Stimulated activated CD4-positive, alpha-beta T cell treated with anti-CD3 and anti-CD28 coated beads, Interleukin-4, amount 100 ng/mL, for 24 hours (primary cell): ENCODE results near the gene PSG2.
"Not testable (repeated sequence)": the region's sequence is repeated elsewhere in the genome, so short reads cannot be mapped to it uniquely, and the experiment has no call there.

ENCODE experiments used
- DNase-seq: peaks from one replicate; pipeline ENCODE4 v3.0.0-alpha.2; 2020

Gene PSG2

DNA sequence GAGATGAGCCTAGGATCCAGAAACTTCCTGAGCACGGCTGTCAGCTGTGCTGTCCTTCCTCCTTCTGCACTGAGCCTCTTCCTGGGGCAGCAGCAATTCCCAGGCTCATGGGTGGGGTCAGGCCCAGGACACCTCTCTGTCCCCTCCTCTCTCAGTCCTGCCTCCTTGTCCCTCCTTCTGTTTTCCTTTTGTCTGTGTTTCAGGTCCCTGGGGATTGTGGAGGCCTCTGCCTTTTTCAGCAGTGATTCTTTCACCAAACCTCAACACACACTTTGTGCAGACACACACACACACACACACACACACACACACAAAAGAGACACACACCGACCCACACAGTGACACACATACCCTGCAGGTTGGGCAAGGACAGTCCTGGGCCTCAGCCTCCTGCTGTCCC lies at the start of gene PSG2:
Gene PSG2 (minus strand): TSS at position 101 of the 400 bp plus-strand sequence. CDS start 132 bp downstream, outside the sequence.
- DNase-seq, result not testable (repeated sequence)

DNA sequence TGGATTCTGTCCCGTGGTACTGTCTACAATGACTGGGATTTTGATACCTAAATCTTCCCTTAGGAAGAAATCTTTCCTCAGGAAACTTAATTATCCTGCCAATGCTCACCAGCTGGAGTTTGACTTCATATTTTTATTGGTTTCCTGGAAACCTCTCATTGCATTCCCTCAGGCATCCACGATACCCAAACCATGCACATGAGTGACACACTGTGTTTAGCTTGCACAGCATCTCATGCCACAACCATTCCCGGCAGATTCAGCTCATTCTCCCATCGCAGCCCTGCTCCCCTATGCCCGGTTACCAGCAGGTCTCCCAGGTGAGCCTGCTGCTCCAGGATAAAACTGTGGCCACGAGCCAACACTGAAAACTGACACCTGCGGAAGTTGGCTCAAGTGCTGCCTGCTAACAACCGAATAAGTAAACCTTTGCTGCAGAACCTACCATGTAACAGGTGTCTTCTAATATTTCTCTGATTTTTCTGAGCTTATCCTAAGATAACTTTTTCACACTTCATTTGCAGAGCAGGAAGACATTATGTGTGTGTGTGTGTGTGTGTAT lies 48.9 kb upstream of the PSG2 start:
- not testable (repeated sequence) for DNase-seq

DNA sequence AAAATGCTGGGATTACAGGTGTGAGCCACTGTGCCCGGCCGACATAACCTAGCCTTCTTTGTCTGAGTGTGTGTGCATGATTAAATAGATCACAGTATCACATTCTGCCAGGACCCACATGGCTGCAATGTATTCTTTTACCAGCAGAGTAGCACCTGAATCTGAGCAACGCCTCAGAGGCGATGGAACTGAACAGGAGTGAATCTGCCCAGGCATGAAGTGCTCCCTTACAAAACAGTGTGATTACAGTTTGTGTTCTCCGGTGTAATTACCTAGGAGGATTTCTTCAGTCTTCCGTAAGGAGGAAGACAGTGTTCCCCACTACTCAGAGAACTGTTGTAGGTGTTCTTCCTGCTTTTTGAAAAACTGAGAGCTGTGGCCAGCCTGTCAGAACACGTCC lies 46.7 kb upstream of the PSG2 start:
- DNase-seq, result not testable (repeated sequence)

DNA sequence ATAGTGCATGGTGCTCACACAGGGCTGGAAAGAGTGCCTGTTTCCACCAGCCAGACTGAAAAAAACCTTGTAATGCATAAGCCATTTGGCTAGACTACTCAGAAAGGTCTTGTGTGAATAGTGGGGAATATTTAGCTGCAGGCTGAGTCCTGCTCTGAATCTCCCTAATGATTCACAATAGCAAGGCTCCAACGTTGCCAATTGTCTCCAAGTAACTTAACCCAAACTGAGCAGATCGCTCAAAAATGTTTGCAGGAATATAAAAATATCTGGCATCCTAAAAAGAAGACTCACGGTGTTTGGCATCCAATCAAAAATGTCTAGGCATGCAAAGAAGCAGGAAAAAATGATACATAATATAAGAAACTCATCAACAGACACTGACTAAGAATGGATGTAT lies 44.8 kb upstream of the PSG2 start:
- DNase-seq, result not testable (repeated sequence)

DNA sequence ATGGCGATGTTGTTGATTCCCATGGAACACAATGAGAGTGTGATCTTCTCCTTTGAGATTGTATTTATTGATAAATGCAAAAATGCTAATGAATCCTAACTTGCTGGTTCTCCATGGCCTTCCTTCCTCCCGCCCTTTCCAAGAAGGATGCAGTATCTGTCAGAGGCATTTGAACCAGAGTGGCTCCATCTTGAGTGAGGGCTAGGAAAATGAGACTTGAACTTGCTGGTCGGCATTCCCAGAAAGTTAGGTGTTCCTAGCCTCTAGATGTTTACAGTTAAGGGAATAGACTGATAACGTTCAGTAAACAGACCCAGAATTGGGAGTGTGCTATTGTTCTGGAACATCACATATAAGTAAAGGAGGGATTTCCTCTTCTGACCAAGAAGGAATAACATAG lies 44.2 kb upstream of the PSG2 start:
- DNase-seq, result no peak

DNA sequence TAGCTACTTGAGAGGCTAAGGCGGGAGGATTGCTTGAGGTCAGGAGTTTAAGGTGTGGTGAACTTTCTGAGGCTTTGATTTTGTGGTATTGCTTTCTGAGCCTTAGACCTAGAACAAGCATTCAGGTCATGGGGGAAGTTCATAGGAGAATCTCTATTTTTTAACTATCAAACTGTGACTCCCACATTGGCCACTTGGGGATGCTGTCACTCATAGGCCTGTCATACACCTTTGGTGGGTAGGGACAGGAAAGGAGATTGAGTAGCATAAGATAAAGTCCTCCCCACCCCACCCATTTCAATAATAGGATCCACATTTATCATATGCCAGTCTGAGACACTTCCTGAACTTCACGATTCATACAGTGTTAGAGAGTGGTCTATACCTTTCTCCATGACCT lies 41.9 kb upstream of the PSG2 start:
- no peak for DNase-seq

DNA sequence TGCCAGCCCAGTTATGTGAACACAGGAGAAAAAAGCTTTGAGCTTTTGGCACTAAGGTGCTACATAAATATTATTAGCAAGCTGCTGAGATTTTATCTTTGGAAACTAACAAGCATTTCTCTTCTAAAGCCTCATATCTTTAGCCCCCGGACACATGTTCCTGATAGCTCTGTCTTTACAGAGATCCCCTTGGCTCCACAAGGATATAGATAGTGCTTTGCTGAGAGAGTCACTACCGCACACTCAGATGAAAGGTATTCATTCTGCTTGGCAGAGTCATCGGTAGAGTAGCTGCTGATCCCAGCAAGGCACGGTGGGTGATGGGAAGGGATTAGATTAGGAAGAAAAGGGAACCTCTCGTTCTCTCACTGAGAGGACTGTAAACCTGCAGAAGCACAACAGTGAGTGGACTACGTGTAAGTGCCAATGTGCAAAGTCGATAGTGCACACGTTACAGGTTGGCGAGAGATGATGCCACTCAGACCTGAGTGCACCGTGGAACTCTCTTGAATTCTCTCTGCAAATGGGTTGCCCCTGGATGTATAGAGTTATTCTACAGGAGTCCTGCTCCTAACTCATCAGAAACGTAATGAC lies 38.0 kb upstream of the PSG2 start:
- DNase-seq, result not testable (repeated sequence)

DNA sequence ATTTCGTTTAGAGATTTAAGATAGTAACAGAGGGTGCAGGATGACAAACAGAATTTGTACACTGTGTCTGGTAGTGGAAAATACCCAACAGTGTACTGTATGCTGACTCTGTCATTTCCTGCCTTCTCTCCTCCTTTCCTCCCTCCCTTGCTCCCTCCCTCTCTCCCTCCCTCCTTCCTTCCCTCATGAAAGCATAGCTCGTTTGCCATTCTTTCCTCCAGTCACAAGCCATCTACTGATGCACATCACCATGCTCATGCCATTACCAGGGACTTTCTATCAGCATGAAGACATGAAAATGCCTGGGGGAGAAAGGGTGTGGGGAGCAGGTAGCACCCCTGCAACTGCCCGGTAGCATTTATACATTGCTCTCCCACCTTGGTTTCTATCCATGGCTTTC lies 37.0 kb upstream of the PSG2 start:
- DNase-seq, result not testable (repeated sequence)

DNA sequence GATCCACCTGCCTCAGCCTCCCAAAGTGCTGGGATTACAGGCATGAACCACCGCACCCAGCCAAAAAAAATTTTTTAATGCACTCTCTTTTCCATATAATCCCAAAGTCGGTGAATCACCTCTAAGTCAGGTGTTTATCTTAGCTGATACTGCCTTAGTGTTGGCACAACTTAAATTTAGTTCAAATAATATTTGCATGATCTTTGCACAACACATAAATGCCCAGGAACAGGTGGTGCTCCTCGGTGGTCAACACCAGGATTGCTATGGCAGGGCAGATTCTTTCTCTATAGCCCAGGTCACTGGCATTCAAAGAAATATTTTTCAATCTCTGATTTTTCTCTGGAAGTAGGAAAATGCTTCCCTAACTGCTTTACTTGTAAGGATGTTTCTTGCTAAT lies 33.9 kb upstream of the PSG2 start:
- DNase-seq, result not testable (repeated sequence)

DNA sequence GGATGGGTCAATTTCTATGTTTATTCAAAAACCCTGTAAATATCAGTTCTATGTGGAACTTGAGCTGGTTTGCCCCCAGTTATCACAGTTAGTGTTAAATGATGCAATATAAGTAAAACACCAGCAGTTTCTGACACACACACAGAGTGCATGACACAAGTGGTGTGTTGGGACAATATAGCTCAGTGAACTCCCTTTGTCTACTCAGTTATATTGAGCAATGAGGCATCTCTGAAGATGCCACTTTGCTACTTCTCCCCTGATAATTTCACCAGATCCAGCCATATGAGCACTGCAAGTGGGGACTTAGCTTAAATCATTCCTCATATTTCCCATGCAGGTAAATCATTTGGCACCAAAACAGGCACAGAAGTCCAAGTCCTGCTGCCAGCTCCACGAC lies 33.0 kb upstream of the PSG2 start:
- DNase-seq, result not testable (repeated sequence)

DNA sequence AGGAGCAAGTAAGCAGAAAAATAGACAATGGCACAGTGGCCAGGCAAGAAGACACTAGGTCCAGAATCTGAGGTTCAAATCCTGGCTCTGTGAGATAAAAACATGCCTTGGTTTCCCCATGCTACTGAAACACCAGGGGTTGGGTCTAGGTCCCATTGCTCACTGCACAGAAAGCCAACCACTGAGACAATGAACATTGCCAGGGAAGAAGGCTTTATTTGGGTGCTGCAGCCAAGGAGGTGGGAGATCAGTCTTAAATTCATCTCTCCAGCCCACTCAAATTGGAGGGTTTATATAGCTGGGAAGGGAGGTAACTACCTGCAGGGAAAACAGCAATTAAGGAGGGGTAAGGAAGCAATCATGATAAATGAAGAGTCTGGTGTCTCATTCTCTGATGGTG lies 32.6 kb upstream of the PSG2 start:
- not testable (repeated sequence) for DNase-seq

DNA sequence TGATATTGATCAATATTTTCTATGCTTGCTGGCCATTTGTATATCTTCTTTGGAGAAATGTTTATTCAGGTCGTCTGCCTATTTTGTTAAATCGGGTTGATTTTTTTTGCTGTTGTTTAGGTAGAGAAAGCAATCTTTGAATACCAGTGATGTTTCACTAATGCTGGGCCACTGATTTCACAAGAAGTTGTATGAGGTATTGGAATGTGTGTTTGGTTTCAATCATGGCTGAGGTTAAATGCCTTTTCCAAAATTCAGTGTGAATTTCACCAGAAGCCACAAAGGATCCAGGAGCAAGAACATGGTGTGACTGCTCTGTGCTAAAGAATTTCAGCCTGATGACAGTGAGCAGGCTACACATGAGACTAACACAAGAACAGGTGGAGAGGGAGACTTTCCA lies 32.1 kb upstream of the PSG2 start:
- DNase-seq, result not testable (repeated sequence)

DNA sequence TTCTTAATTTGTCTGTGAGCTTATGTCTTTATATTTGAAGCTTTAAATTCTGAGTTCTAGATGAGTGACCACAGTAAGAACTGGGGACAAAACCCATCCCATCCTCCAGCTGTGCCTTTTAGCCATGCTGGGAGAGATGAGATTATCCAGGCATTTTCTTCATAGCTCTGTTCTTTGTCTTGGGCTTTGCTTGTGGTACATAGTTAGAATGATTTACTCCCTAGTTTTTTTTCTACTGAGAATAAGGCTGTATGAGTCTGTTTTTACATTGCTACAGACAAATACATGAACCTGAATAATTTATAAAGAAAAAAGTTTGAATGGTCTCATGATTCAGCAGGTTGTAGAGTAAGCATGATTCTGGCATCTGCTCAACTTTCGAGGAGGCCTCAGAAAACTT lies 24.9 kb upstream of the PSG2 start:
- not testable (repeated sequence) for DNase-seq

DNA sequence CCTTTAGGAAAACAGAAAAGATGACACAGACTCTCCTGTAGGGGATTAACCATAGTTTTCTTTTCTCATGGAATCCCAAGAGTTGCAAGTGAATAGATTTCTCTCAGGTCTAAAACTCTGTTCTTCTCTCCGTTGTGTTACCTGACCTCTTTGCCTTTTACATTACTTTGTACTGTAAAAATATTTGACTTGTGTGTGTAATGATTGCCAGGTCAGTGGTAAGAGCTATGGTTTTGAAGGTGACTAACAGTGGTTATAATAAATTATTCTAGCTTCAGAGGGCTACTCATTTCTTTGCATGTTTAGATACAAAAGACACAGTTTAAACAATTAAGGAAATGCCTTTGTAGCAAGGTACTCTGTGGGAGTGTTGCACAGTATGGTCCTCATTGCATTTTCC lies 23.0 kb upstream of the PSG2 start:
- no peak for DNase-seq

DNA sequence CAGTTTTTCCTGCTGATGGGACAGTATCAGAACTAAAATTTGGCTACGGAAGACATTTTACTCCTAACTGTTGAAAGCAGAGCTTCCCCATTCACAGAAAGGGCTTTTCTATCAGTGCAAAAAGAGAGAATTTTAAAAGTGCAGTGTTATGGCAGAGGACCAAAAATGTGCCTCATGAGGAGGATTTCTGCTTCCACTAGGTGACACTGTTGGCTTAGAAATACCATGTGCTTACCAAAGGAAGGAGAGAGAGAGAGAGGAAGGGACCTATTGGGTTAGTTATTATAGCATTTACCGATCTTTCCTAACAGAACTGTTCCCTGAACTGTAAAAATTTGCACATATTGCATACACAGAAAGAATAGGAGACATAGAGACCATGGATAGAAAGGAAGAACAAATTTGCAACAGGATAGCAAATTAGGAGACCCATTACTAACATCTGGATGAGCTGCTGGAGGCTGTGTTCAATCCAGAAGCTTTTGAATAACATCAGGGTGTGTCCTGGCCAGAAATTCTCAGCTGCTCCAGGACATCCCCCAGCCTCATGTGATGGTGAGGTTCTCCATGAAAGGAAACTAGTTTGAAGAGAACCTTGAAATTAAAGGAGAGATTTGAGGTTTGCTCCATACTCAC lies 21.8 kb upstream of the PSG2 start:
- DNase-seq, result not testable (repeated sequence)

DNA sequence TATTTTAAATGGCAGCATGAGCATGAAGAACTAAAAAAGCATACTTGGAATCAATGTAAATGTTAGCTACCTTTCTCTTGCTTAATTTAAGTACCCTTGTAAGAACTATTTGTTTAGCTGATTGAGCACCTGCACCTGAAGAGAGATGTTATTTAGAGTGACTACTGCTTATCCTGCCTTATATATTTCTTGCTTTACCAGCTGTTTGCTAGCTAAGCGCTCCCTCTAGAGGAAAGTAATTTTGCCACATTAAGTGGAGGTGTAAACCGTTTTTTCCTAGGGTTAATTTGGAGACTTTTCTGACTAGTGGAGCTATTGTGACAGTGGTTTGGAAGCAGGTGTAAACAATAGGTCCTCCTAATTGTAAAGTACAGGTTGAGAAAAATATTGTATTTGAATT lies 19.4 kb upstream of the PSG2 start:
- DNase-seq, result no peak

DNA sequence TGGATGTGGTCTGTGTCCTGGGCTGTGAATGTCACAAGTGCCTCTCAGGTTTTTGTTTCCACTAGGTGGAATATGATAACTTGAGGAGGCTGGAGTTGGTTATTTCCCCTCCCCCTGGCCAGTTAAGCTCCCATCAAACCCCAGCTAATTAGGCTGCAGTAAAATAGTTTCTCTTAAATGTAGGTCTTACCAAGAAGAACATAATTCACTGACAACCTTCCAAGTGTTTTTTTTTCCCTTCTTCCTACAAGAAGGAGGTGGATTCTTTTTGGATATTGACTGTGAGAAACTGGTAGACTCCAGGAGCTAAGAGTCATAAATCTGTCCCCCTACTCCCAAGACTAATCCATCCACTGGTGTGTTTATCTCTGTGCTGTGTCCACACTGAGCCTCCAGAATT lies 15.9 kb upstream of the PSG2 start:
- DNase-seq, result not testable (repeated sequence)

DNA sequence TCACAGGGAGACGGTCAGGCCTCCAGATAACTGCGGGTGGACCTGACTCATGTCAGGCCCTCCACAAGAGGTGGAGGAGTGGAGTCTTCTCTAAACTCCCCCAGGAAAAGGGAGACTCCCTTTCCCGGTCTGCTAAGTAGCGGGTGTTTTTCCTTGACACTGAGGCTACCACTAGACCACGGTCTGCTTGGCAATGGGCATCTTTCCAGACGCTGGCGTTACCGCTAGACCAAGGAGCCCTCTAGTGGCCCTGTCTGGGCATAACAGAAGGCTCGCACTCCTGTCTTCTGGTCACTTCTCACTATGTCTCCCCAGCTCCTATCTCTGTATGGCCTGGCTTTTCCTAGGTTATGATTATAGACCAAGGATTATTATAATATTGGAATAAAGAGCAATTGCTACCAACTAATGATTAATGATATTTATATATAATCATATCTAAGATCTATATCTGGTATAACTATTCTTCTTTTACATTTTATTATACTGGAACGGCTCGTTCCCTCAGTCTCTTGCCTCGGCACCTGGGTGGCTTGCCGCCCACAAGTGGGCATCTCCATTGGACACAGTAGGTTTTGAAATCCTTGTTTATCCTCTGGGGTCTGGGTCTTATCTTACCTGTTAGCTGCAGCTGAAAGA lies 5.3 kb upstream of the PSG2 start:
- DNase-seq, result peak; percentile 10

DNA sequence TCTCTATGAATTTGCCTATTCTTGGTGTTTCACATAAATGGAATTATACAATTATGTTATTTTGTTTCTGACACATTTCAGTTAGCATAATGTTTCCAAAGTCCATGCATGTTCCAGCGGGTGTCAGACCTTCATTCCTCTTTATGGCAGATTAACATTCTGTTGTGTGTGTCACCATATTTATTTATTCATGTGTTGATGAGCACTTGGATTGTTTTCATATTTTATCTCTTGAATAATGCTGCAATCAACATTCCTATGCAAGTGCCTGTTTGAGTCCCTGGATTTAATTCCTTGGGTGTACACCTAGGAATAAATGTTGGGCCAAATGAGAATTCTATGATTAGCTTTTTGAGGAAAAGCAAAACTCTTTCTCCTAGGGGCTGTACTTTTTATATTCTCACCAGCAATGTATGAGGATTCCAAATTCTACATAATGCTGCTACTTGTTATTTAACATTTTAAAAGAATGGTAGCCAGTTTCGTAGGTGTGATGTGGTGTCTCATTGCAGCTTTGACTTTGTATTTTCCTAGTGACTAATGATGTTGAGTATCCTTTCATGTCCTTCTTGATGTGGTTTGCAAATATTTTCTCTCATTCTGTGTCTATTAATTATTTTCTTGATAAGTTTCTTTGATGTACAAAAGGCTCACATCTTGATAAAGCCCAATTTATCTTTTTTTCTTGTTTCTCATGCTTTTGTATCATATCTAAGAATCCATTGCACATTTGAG lies 3.5 kb upstream of the PSG2 start:
- DNase-seq, result not testable (repeated sequence)

DNA sequence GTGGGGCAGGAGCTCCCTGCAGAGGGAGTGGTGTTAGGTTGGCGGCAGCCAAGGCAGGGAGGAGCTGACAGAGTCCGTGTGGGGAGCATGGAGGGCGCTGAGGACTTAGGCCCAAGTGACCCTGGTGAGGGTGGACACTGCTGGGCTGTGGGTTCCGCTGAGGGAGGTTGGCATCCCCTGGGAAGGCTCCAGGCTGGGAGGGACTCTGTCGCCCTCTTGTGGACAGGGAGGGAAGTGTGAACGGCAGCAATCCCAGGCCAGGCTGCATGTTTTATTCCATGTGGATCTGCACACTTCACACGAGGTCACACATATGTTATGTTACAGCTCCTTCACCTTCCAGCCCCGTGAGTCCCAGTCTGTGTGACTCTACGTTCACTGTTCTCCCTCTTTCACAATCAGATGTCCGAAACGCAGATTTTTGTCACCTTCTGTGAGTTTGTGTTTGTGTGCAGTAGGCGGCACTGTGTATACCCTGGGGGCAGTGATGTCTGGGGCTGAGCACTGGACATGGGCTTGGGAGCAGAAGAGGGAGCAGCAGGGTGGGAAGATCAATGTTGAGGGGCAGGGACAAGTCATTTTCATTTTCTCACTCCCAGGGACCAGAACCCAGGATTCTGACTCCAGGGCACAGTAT lies 1.8 kb upstream of the PSG2 start:
- DNase-seq, result peak; percentile 5

DNA sequence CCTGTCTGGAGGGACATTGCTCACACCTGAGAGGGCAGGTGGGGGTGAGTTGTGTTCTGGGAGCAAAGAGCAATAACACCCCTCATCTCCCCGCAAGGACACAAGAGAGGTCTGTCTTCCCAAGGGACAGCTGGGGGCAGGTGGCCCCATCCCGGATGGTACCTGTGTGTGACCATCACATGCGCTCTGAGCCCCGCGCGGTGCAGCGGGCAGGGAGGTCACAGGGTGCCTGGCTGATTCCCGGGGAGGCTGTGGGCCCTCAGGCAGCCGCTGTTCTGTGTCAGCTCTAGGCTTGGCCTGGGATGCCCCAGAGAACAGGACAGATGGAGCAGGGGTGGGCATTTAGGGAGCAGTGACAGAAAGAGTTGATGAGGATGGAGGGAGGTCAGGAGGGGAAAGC lies 1.2 kb upstream of the PSG2 start:
- not testable (repeated sequence) for DNase-seq

DNA sequence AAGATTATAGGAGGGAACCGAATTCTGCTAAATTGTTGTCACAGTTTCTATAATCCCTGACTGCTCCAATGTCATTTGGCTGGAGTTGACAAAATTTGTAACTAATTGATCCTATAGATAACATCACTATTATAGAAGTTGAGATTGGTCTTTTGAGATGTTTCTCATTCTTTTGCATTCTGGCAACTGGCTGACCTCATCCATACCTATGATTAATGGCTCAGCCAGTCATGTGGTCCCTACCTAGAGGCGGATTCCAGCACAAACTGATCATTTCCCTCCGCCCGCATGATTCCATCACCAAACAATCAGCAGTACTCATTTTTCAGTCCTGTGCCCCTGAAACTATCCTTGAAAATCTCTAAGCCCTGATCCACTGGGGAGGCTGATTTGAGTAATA lies 4.2 kb downstream of the PSG2 start:
- DNase-seq, result no peak

DNA sequence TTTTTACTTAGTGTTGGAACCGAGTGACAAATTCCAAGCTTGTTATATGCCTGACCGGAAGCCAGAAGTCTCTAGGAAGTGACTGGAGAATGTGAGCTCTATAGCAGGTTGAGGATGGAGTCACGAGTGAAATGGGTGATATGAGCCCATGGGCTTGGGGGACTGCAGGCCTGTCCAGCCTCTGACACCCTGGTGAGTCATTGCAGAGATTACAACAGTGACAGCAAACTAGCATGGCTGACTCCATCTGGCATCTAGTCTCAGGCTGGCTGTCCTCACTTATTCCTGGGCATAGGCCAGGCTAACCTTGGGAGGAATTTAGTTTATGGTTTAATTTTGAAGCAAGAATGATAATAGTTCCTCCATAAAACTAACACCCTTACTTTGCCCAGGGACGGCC lies 4.6 kb downstream of the PSG2 start:
- DNase-seq, result not testable (repeated sequence)
